HEK293 (cell line): ENCODE data around the gene TRIM65.

Source experiments
- CTCF ChIA-PET: fragments of 350-600 bp; formaldehyde crosslinking; extraction: SDS; loops from one replicate; lab custom pipeline; 2021; ENCODE audit warnings: antibody characterized with exemption; lab: Yijun Ruan, JAX
- POLR2A ChIA-PET: fragments of 300-600 bp; formaldehyde crosslinking; extraction: SDS; loops from one replicate; lab custom pipeline; 2020; ENCODE audit warnings: antibody characterized with exemption, inconsistent platforms; lab: Yijun Ruan, JAX
- H3K27ac ChIP-seq: fragments of 200-500 bp; sonication (Bioruptor generic); 2 replicates; pipeline ENCODE4 v1.5.1; 2014; ENCODE audit warnings: low read depth, low read length, control low read depth, inconsistent platforms; ENCODE audit errors: extremely low read depth
- H3K36me3 ChIP-seq, 2 experiments: fragments of 200-500 bp in 1 of 2; sonication (Bioruptor generic) in 1 of 2; 1 replicate in 1 of 2; 2 replicates in 1 of 2; pipeline ENCODE4 v1.5.1; 2014 to 2017; ENCODE audit warnings: inconsistent platforms in 2 of 2, low read length in 2 of 2; ENCODE audit not compliant: control insufficient read depth in 2 of 2, insufficient read depth in 1 of 2
- H3K4me1 ChIP-seq: fragments of 200-500 bp; sonication (Bioruptor generic); 2 replicates; pipeline ENCODE4 v1.5.1; 2014; ENCODE audit warnings: mild to moderate bottlenecking, low read length, inconsistent platforms; ENCODE audit not compliant: control insufficient read depth, insufficient read depth
- H3K4me3 ChIP-seq: 2 replicates; pipeline ENCODE4 v1.5.1; 2011; ENCODE audit warnings: low read depth, mild to moderate bottlenecking, control low read depth, low read length, moderate library complexity
- H3K9me3 ChIP-seq: fragments of 200-500 bp; sonication (Bioruptor generic); 2 replicates; pipeline ENCODE4 v1.5.1; 2014; ENCODE audit warnings: low read depth, low read length, inconsistent platforms; ENCODE audit not compliant: control insufficient read depth, insufficient read depth
- HOXA7 ChIP-seq: sonication (generic); formaldehyde crosslinking; IDR thresholded peaks from 2 replicates; pipeline ENCODE4 v1.8.1; 2022; ENCODE audit warnings: missing genetic modification reagents, borderline replicate concordance
- MZF1 ChIP-seq: fragments of 450-650 bp; formaldehyde crosslinking; IDR thresholded peaks from 2 replicates; pipeline ENCODE4 v1.5.1; 2017; ENCODE audit warnings: missing biosample characterization, missing genetic modification characterization, borderline replicate concordance
- OSR2 ChIP-seq: fragments of 450-650 bp; formaldehyde crosslinking; IDR thresholded peaks from 2 replicates; pipeline ENCODE4 v1.5.1; 2016; ENCODE audit warnings: missing biosample characterization, missing genetic modification characterization
- PRDM10 ChIP-seq: fragments of 450-650 bp; formaldehyde crosslinking; IDR thresholded peaks from 2 replicates; pipeline ENCODE4 v1.5.1; 2016; ENCODE audit warnings: missing biosample characterization, missing genetic modification characterization
- PRDM6 ChIP-seq: fragments of 450-650 bp; formaldehyde crosslinking; IDR thresholded peaks from 2 replicates; pipeline ENCODE4 v1.5.1; 2017; ENCODE audit warnings: missing biosample characterization, missing genetic modification characterization
- SALL2 ChIP-seq: fragments of 450-650 bp; formaldehyde crosslinking; IDR thresholded peaks from 2 replicates; pipeline ENCODE4 v1.5.0; 2017; ENCODE audit warnings: missing biosample characterization, mild to moderate bottlenecking, missing genetic modification characterization, borderline replicate concordance
- SCRT2 ChIP-seq: fragments of 450-650 bp; formaldehyde crosslinking; IDR thresholded peaks from 2 replicates; pipeline ENCODE4 v1.5.1; 2016; ENCODE audit warnings: missing biosample characterization, missing genetic modification characterization
- SP2 ChIP-seq: fragments of 450-650 bp; formaldehyde crosslinking; IDR thresholded peaks from 2 replicates; pipeline ENCODE4 v1.5.1; 2016; ENCODE audit warnings: missing biosample characterization, missing genetic modification characterization
- SP7 ChIP-seq: fragments of 450-650 bp; formaldehyde crosslinking; IDR thresholded peaks from 2 replicates; pipeline ENCODE4 v1.5.1; 2016; ENCODE audit warnings: missing biosample characterization, missing genetic modification characterization
- ZBTB1 ChIP-seq: fragments of 450-650 bp; formaldehyde crosslinking; IDR thresholded peaks from 2 replicates; pipeline ENCODE4 v1.5.1; 2016; ENCODE audit warnings: missing biosample characterization, missing genetic modification characterization
- ZBTB10 ChIP-seq: fragments of 450-650 bp; formaldehyde crosslinking; IDR thresholded peaks from 2 replicates; pipeline ENCODE4 v1.5.1; 2016; ENCODE audit warnings: missing biosample characterization, missing genetic modification characterization
- ZBTB26 ChIP-seq: fragments of 450-650 bp; formaldehyde crosslinking; optimal IDR thresholded peaks from 2 replicates; pipeline ENCODE3; 2016; ENCODE audit warnings: missing biosample characterization, mild to moderate bottlenecking, missing genetic modification characterization
- ZFP41 ChIP-seq: fragments of 450-650 bp; formaldehyde crosslinking; IDR thresholded peaks from 2 replicates; pipeline ENCODE4 v1.5.1; 2016; ENCODE audit warnings: missing biosample characterization, missing genetic modification characterization, borderline replicate concordance
- ZNF335 ChIP-seq: fragments of 450-650 bp; formaldehyde crosslinking; conservative IDR thresholded peaks from 2 replicates; pipeline ENCODE4 v1.5.1; 2016; ENCODE audit warnings: missing biosample characterization, missing genetic modification characterization
- ZNF398 ChIP-seq: fragments of 450-650 bp; formaldehyde crosslinking; IDR thresholded peaks from 2 replicates; pipeline ENCODE4 v1.5.1; 2017; ENCODE audit warnings: missing biosample characterization, missing genetic modification characterization
- ZNF416 ChIP-seq: fragments of 450-650 bp; formaldehyde crosslinking; IDR thresholded peaks from 2 replicates; pipeline ENCODE4 v1.5.1; 2016; ENCODE audit warnings: missing biosample characterization, missing genetic modification characterization
- ZNF473 ChIP-seq: fragments of 450-650 bp; formaldehyde crosslinking; IDR thresholded peaks from 2 replicates; pipeline ENCODE4 v1.5.1; 2017; ENCODE audit warnings: missing biosample characterization, missing genetic modification characterization
- ZNF561 ChIP-seq: fragments of 450-650 bp; IDR thresholded peaks from 2 replicates; pipeline ENCODE4 v1.5.1; 2018; ENCODE audit warnings: missing biosample characterization, missing genetic modification characterization, borderline replicate concordance
- ZNF610 ChIP-seq: fragments of 450-650 bp; formaldehyde crosslinking; IDR thresholded peaks from 2 replicates; pipeline ENCODE4 v1.5.1; 2016; ENCODE audit warnings: missing biosample characterization, missing genetic modification characterization, borderline replicate concordance
- ZNF623 ChIP-seq: fragments of 450-650 bp; formaldehyde crosslinking; IDR thresholded peaks from 2 replicates; pipeline ENCODE4 v1.5.1; 2016; ENCODE audit warnings: missing biosample characterization, missing genetic modification characterization
- ZNF639 ChIP-seq: fragments of 450-650 bp; formaldehyde crosslinking; IDR thresholded peaks from 2 replicates; pipeline ENCODE4 v1.5.1; 2016; ENCODE audit warnings: missing biosample characterization, missing genetic modification characterization

Gene TRIM65

GRCh38 chr17:75945211-75945610, 48.5 kb upstream of the TRIM65 start:
- Histone ChIP-seq H3K9me3 (no peaks in the 10 kb centered on the region), H3K36me3 (peaks cover 44 to 60% of the 10 kb centered on the region in 2 experiments), H3K4me1 (peaks cover 3% of the 10 kb centered on the region; the same call in 1 of the 2 replicates), H3K27ac (no peak overlapping the region), H3K4me3 (no peak overlapping the region)
- CTCF ChIA-PET = interaction anchor here (0.9 to 1.1 kb wide), 3 partner anchors 55 to 69 kb away, joined by 3 to 4 read pairs (median 4); partner anchors contain the start of gene CDK3
- TF ChIP-seq ZNF473 (tag by site-specific recombination) (no peak), SP7 (tag by site-specific recombination) (0 out of 2 replicates have a peak, but pooled peaks have one; percentile 20), ZNF335 (tag by site-specific recombination) (no peak), OSR2 (tag by site-specific recombination) (peak; percentile 57; the same call in 1 of the 2 replicates), PRDM6 (peak; percentile 44), ZBTB26 (tag by site-specific recombination) (no peak), ZBTB1 (no peak)
- POLR2A ChIA-PET = no interaction called here

GRCh38 chr17:75943491-75943890, 46.7 kb upstream of the TRIM65 start:
- Histone ChIP-seq H3K27ac (no peak overlapping the region), H3K4me1 (peaks cover 3% of the 10 kb centered on the region; the same call in 1 of the 2 replicates), H3K9me3 (no peaks in the 10 kb centered on the region), H3K36me3 (peaks cover 29 to 43% of the 10 kb centered on the region in 2 experiments), H3K4me3 (no peak overlapping the region)
- ChIA-PET POLR2A (interaction anchor here (0.6 kb wide), 2 partner anchors 11 to 126 kb away, joined by 3 to 7 read pairs; no protein-coding TSS in a partner anchor), CTCF (no interaction called here)
- TF ChIP-seq ZNF610 (tag by site-specific recombination) (no peak), ZNF561 (no peak), ZNF623 (tag by site-specific recombination) (no peak), ZNF416 (tag by site-specific recombination) (no peak), SP2 (tag by site-specific recombination) (no peak), ZNF639 (tag by site-specific recombination) (no peak), ZNF398 (tag by site-specific recombination) (no peak), MZF1 (no peak), SCRT2 (tag by site-specific recombination) (no peak), PRDM10 (no peak), ZBTB10 (tag by site-specific recombination) (no peak), SALL2 (no peak), HOXA7 (no peak), ZFP41 (no peak)
